H1 (cell line): ENCODE results near the gene GRID1. TPM values are rescaled to one million over a fixed set of nuclear protein-coding genes. Genes with fewer than 3 reads are reported as not detected.

Experiments
- BRCA1 ChIP-seq: IDR thresholded peaks from 2 replicates; pipeline ENCODE4 v1.6.1; 2012; ENCODE audit warnings: low read depth, low read length, improper control_type of control experiment
- CEBPB ChIP-seq: IDR thresholded peaks from 2 replicates; pipeline ENCODE4 v1.6.1; 2012; ENCODE audit warnings: low read depth, low read length
- CHD2 ChIP-seq: IDR thresholded peaks from 2 replicates; pipeline ENCODE4 v1.6.1; 2012; ENCODE audit warnings: low read length, improper control_type of control experiment
- RAD21 ChIP-seq, 2 experiments: IDR thresholded peaks in 1 of 2; conservative IDR thresholded peaks in 1 of 2; 2 replicates each; pipeline ENCODE4 v1.6.1; 2011; ENCODE audit warnings: low read depth in 2 of 2, low read length in 2 of 2, improper control_type of control experiment in 1 of 2, inconsistent platforms in 1 of 2, mild to moderate bottlenecking in 1 of 2, moderate library complexity in 1 of 2
- SIX5 ChIP-seq: IDR thresholded peaks from 2 replicates; pipeline ENCODE4 v1.6.1; 2011; ENCODE audit warnings: mild to moderate bottlenecking, low read depth, low read length
- SP2 ChIP-seq: IDR thresholded peaks from 2 replicates; pipeline ENCODE4 v1.6.1; 2012; ENCODE audit warnings: mild to moderate bottlenecking, low read length, inconsistent platforms
- polyA plus RNA-seq, 7 experiments: library from polyadenylated mRNA; depleted of rRNA in 3 of 7; stranded (reverse) in 5 of 7; unstranded in 2 of 7; fragments of >200 nt in 5 of 7; fragments of 200-250 nt in 2 of 7; gene quantifications; 1 replicate in 5 of 7; 2 replicates in 1 of 7; 4 replicates in 1 of 7; pipeline versions ENCODE4 v1.2.1 to v1.2.3, GENCODE V29; 2011 to 2013; ENCODE audit warnings: missing spikeins in 2 of 7, mixed read lengths in 2 of 7
- total RNA-seq: library from RNA; stranded (reverse); fragmentation: NEBNext Ultra II Directional; extraction: Animal tissue kit (Norgen Biotek cat#: 25700); gene quantifications from 2 replicates; pipeline ENCODE4 v1.2.1, GENCODE V29; 2021

The GRID1 gene
- total and polyA plus RNA-seq, 2 of the 8 experiments (the other 6 are each of a cell fraction or from before 2014, with no cell fraction given), result 0.22 to 0.30 TPM

DNA sequence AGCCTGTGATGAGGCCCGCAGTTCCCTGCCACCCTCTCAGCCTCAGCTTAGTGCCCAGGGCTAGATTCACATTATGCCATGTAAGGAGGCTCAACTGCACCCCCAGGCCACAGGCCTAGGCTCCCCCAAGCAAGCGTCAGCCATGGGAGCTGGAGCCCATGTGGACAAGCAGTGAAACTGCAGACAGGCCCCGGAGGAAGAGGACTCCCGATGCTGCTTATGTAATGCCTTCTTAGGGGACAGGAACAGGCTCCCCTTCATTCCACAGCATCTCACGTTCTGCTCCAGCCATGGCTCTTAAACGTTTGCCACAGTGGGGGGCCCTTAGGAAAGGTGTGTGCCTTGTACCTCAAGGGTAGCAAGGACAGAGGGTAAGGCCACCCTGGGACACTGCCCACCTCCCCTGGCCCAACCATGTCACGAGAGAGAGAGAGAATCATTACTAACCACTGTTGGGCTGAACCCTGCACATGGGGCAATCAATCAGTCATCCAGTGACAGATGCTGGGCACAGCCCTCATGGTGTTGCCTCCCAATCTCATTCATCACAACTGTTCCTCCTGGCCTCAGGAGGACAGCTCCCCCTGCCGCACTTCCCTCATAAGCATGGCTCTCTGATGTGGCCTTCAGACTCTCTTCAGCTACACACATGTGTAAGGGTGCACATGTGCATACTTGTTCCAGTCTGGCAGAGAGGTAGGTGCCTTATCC, 263.0 kb downstream of the GRID1 start (continued):
- TF ChIP-seq BRCA1, result no peak
- no peak for TF ChIP-seq SP2
- TF ChIP-seq CHD2, result no peak
- TF ChIP-seq SIX5, result no peak
- TF ChIP-seq CEBPB, result no peak
- TF ChIP-seq RAD21 (IDR thresholded peaks at IDR 0.05 in 1 of 2, conservative IDR thresholded peaks at IDR 0.05 in 1 of 2; ENCODE audit: low read depth in 2 of 2, low read length in 2 of 2), result peak in 1 of 2 experiments; percentile 31; a peak in 2 of 4 replicates
